IMR-90 (cell line): ENCODE results near the gene FAM89A. TPM values are rescaled to one million over a fixed set of nuclear protein-coding genes. Genes with fewer than 3 reads are reported as not detected.

Experiments
- ATAC-seq: fragments of 200-7000 bp; cut with Tn5 transposase; 2 replicates; pipeline ENCODE4 v1.9.1; 2020; ENCODE audit warnings: low read depth, mild to moderate bottlenecking, moderate library complexity
- BruUV-seq: library from RNA; stranded (reverse); fragments of 400-500 nt; replicated peaks from 2 replicates; lab custom pipeline; 2021; lab: Mats Ljungman, UMichigan
- CTCF ChIA-PET: fragments of 300-600 bp; formaldehyde crosslinking; extraction: SDS; loops from one replicate; lab custom pipeline; 2021; ENCODE audit warnings: antibody characterized with exemption; lab: Yijun Ruan, JAX
- POLR2A ChIA-PET: fragments of 300-600 bp; sonication (Branson Sonifier 250); formaldehyde crosslinking; loops from one replicate; lab custom pipeline; 2022; ENCODE audit warnings: antibody characterized with exemption; ENCODE audit not compliant: unreplicated experiment; lab: Charles Lee
- DNase-seq: peaks from one replicate; pipeline ENCODE4 v3.0.0; 2013
- H2AFZ ChIP-seq: replicated peaks from 2 replicates; pipeline ENCODE3; 2013; ENCODE audit warnings: low read length, mild to moderate bottlenecking; ENCODE audit not compliant: poor library complexity
- H2AK5ac ChIP-seq: 2 replicates; pipeline ENCODE4 v1.6.1; 2013; ENCODE audit warnings: low read depth, low read length, inconsistent platforms
- H2AK9ac ChIP-seq: replicated peaks from 2 replicates; pipeline ENCODE3; 2013; ENCODE audit warnings: mild to moderate bottlenecking, low read depth, low read length, moderate library complexity; ENCODE audit not compliant: poor library complexity
- H2BK120ac ChIP-seq: 2 replicates; pipeline ENCODE4 v1.6.1; 2013; ENCODE audit warnings: low read depth, low read length, inconsistent platforms
- H2BK15ac ChIP-seq: 3 replicates; pipeline ENCODE4 v1.6.1; 2013; ENCODE audit warnings: low read depth, low read length, inconsistent platforms
- H2BK20ac ChIP-seq: 2 replicates; pipeline ENCODE4 v1.6.1; 2013; ENCODE audit warnings: low read depth, mild to moderate bottlenecking, inconsistent platforms, low read length, moderate library complexity
- H2BK5ac ChIP-seq: 2 replicates; pipeline ENCODE4 v1.6.1; 2013; ENCODE audit warnings: mild to moderate bottlenecking, low read depth, low read length, inconsistent platforms; ENCODE audit not compliant: poor library complexity, severe bottlenecking
- H3K14ac ChIP-seq: replicated peaks from 2 replicates; pipeline ENCODE4 v1.6.1; 2013; ENCODE audit warnings: low read depth, low read length, inconsistent platforms
- H3K18ac ChIP-seq: 2 replicates; pipeline ENCODE4 v1.6.1; 2013; ENCODE audit warnings: low read depth, low read length, control low read depth
- H3K23ac ChIP-seq: 2 replicates; pipeline ENCODE4 v1.6.1; 2013; ENCODE audit warnings: low read depth, low read length, inconsistent platforms
- H3K27ac ChIP-seq: 2 replicates; pipeline ENCODE4 v1.5.1; 2013; ENCODE audit warnings: mild to moderate bottlenecking, control low read depth, low read length; ENCODE audit not compliant: insufficient read depth
- H3K27me3 ChIP-seq: 2 replicates; pipeline ENCODE4 v1.6.1; 2013; ENCODE audit warnings: low read length; ENCODE audit not compliant: control insufficient read depth, insufficient read depth
- H3K36me3 ChIP-seq: 2 replicates; pipeline ENCODE4 v1.6.1; 2013; ENCODE audit warnings: low read length, mixed read lengths; ENCODE audit not compliant: control insufficient read depth, insufficient read depth
- H3K4ac ChIP-seq: 2 replicates; pipeline ENCODE4 v1.6.1; 2013; ENCODE audit warnings: low read depth, low read length, inconsistent platforms
- H3K4me1 ChIP-seq: 2 replicates; pipeline ENCODE4 v1.6.1; 2013; ENCODE audit warnings: low read length, mixed read lengths; ENCODE audit not compliant: control insufficient read depth, insufficient read depth
- H3K4me2 ChIP-seq: 2 replicates; pipeline ENCODE4 v1.6.1; 2013; ENCODE audit warnings: low read depth, mild to moderate bottlenecking, control low read depth, low read length, moderate library complexity
- H3K4me3 ChIP-seq: 2 replicates; pipeline ENCODE4 v1.5.1; 2013; ENCODE audit warnings: low read depth, mild to moderate bottlenecking, control low read depth, low read length, moderate library complexity; ENCODE audit not compliant: insufficient read depth
- H3K56ac ChIP-seq: 2 replicates; pipeline ENCODE4 v1.6.1; 2013; ENCODE audit warnings: low read length, inconsistent platforms; ENCODE audit not compliant: insufficient read depth; ENCODE audit errors: extremely low read depth
- H3K79me1 ChIP-seq, 2 experiments: 2 replicates each; pipeline ENCODE4 v1.6.1; 2013; ENCODE audit warnings: low read length in 2 of 2, inconsistent platforms in 1 of 2, low read depth in 1 of 2
- H3K9ac ChIP-seq: 2 replicates; pipeline ENCODE4 v1.6.1; 2013; ENCODE audit warnings: low read depth, low read length, control low read depth
- H3K9me1 ChIP-seq: 2 replicates; pipeline ENCODE4 v1.6.1; 2013; ENCODE audit warnings: low read length, inconsistent platforms; ENCODE audit not compliant: insufficient read depth
- H3K9me3 ChIP-seq: 2 replicates; pipeline ENCODE4 v1.6.1; 2013; ENCODE audit warnings: low read length; ENCODE audit not compliant: control insufficient read depth, insufficient read depth
- H4K20me1 ChIP-seq: 2 replicates; pipeline ENCODE4 v1.6.1; 2013; ENCODE audit warnings: low read length, inconsistent platforms; ENCODE audit not compliant: insufficient read depth
- H4K5ac ChIP-seq: 2 replicates; pipeline ENCODE4 v1.6.1; 2013; ENCODE audit warnings: mild to moderate bottlenecking, low read depth, low read length, control low read depth
- H4K8ac ChIP-seq, 2 experiments: 2 replicates each; pipeline ENCODE4 v1.6.1; 2013; ENCODE audit warnings: low read depth in 2 of 2, low read length in 2 of 2, control low read depth in 1 of 2, inconsistent platforms in 1 of 2
- H4K91ac ChIP-seq: 2 replicates; pipeline ENCODE4 v1.6.1; 2013; ENCODE audit warnings: low read depth, low read length, inconsistent platforms; ENCODE audit not compliant: insufficient read depth
- BHLHE40 ChIP-seq: fragments of 150-350 bp; IDR thresholded peaks from 2 replicates; pipeline ENCODE4 v1.6.1; 2016; ENCODE audit warnings: mild to moderate bottlenecking, low read depth, low read length
- CEBPB ChIP-seq: IDR thresholded peaks from 2 replicates; pipeline ENCODE4 v1.6.1; 2012; ENCODE audit warnings: low read depth, low read length, improper control_type of control experiment
- CHD1 ChIP-seq: IDR thresholded peaks from 2 replicates; pipeline ENCODE4 v1.6.1; 2012; ENCODE audit warnings: low read depth, low read length, improper control_type of control experiment
- FOS ChIP-seq: fragments of 150-350 bp; IDR thresholded peaks from 2 replicates; pipeline ENCODE4 v1.6.1; 2016; ENCODE audit warnings: low read depth, low read length
- MAFK ChIP-seq: IDR thresholded peaks from 2 replicates; pipeline ENCODE4 v1.6.1; 2012; ENCODE audit warnings: low read depth, low read length, improper control_type of control experiment
- MXI1 ChIP-seq: IDR thresholded peaks from 2 replicates; pipeline ENCODE4 v1.6.1; 2012; ENCODE audit warnings: low read depth, mild to moderate bottlenecking, low read length, moderate library complexity, borderline replicate concordance
- NFE2L2 ChIP-seq: fragments of 150-350 bp; IDR thresholded peaks from 2 replicates; pipeline ENCODE4 v1.6.1; 2016; ENCODE audit warnings: low read depth, mild to moderate bottlenecking, low read length
- POLR2A ChIP-seq: IDR thresholded peaks from 2 replicates; pipeline ENCODE4 v1.6.1; 2012; ENCODE audit warnings: mild to moderate bottlenecking, low read depth, low read length
- RAD21 ChIP-seq: IDR thresholded peaks from 2 replicates; pipeline ENCODE4 v1.6.1; 2012; ENCODE audit warnings: low read length, improper control_type of control experiment
- RFX5 ChIP-seq: IDR thresholded peaks from 2 replicates; pipeline ENCODE4 v1.8.0; 2012; ENCODE audit warnings: low read depth, mild to moderate bottlenecking, low read length, moderate library complexity
- SMC3 ChIP-seq: fragments of 150-350 bp; IDR thresholded peaks from 2 replicates; pipeline ENCODE4 v1.6.1; 2016; ENCODE audit warnings: low read depth, mild to moderate bottlenecking, antibody characterized with exemption, low read length, moderate library complexity
- WGBS, 2 experiments: methylation state at CpG; one replicate each; pipeline versions ENCODE4 v1.1.5 to v1.1.7; 2013; ENCODE audit warnings: missing lambda C conversion rate in 2 of 2; ENCODE audit not compliant: insufficient read length in 1 of 2; ENCODE audit errors: extremely low coverage in 2 of 2; 5-methylcytosine and 5-hydroxymethylcytosine counted together
- dilution Hi-C: fragments of 300-500 bp; cut with HindIII; formaldehyde crosslinking; loops from one replicate; pipeline ENCODE4 v1.14.3; 2018; ENCODE audit warnings: low sequenced_read_pairs; ENCODE audit not compliant: unreplicated experiment
- in situ Hi-C: fragments of 300-500 bp; cut with MboI; formaldehyde crosslinking; loops from 3 replicates; pipeline ENCODE4 v1.14.3; 2019; ENCODE audit warnings: low sequenced_read_pairs, inconsistent platforms, mixed read lengths
- intact Hi-C: fragments of 100-400 bp; cut with micrococcal nuclease; formaldehyde crosslinking; loops from 2 replicates; pipeline ENCODE4 v1.10.0; 2022
- polyA plus RNA-seq, 3 experiments: library from polyadenylated mRNA; depleted of rRNA; stranded (reverse); fragments of >200 nt; gene quantifications; 2 replicates each; pipeline ENCODE4 v1.2.3, GENCODE V29; 2012; ENCODE audit warnings: low replicate concordance in 1 of 3
- total RNA-seq: library from RNA; depleted of rRNA; stranded (reverse); fragments of >200 nt; gene quantifications from 2 replicates; pipeline ENCODE4 v1.2.3, GENCODE V29; 2012
- TF ChIP-seq, protein P1 (sequence below): fragments of 150-350 bp; IDR thresholded peaks from 2 replicates; pipeline ENCODE4 v1.6.1; 2016; ENCODE audit warnings: low read depth, mild to moderate bottlenecking, low read length, moderate library complexity, borderline replicate concordance
- TF ChIP-seq, protein P2 (sequence below): fragments of 150-350 bp; IDR thresholded peaks from 2 replicates; pipeline ENCODE4 v1.6.1; 2017; ENCODE audit warnings: mild to moderate bottlenecking, antibody characterized with exemption, low read length, low read depth

FAM89A gene
- total and polyA plus RNA-seq, 2 of the 4 experiments (the other 2 are of a cell fraction) = 6.8 to 8.1 TPM

DNA sequence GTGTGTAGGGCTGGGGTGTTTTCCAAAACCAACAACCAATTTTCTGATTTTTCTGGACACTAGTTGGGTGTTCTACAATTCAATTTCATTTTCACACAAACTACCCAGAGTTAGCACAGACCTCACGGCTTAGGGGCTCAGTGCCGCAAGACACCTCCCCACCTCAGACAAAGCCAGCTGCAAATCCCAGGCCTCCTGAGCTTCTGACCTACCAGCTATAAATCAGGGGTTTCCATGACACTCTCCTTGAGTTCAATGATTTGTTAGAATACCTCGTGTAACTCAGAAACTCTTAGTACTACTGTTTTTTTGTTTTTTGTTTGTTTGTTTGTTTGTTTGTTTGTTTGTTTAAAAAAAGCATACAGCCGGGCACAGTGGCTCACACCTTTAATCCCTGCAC is 28.7 kb upstream of the FAM89A start:
- ChIA-PET POLR2A (no interaction called here), CTCF (interaction anchor here (0.7 kb wide), 1 partner anchor 18 kb away, joined by 3 read pairs; no protein-coding TSS in a partner anchor)
- Histone ChIP-seq H2AK9ac (no peak overlapping the region), H4K8ac (no peak overlapping the region), H3K4me2 (no peak overlapping the region), H4K20me1 (no peaks in the 10 kb centered on the region), H2AFZ (no peak overlapping the region), H3K36me3 (no peaks in the 10 kb centered on the region), H2BK5ac (no peak overlapping the region), H3K27me3 (peaks cover 15% of the 10 kb centered on the region), H3K9me3 (no peaks in the 10 kb centered on the region), H4K91ac (no peak overlapping the region), H3K23ac (no peak overlapping the region), H3K27ac (no peak overlapping the region), H3K18ac (no peak overlapping the region), H4K5ac (no peak overlapping the region), H3K56ac (no peak overlapping the region), H2AK5ac (no peak overlapping the region), H2BK120ac (no peak overlapping the region), H3K9ac (no peak overlapping the region), H3K4ac (no peak overlapping the region), H3K14ac (no peak overlapping the region), H3K79me1 (no peaks in the 10 kb centered on the region), H2BK15ac (no peak overlapping the region), H2BK20ac (no peak overlapping the region), H3K9me1 (no peaks in the 10 kb centered on the region), H3K4me1 (no peaks in the 10 kb centered on the region), H3K4me3 (no peak overlapping the region)
- intact Hi-C loops = no loop called here
- dilution Hi-C loops = no loop called here
- in situ Hi-C loops = no loop called here
- ATAC-seq = no peak
- no TSS peak for BruUV-seq
- TF ChIP-seq FOS = no peak
- TF ChIP-seq CEBPB = no peak
- no peak for TF ChIP-seq RFX5
- TF ChIP-seq RAD21 = no peak
- no peak for TF ChIP-seq MAFK
- TF ChIP-seq CHD1 = no peak
- TF ChIP-seq, protein P1, sequence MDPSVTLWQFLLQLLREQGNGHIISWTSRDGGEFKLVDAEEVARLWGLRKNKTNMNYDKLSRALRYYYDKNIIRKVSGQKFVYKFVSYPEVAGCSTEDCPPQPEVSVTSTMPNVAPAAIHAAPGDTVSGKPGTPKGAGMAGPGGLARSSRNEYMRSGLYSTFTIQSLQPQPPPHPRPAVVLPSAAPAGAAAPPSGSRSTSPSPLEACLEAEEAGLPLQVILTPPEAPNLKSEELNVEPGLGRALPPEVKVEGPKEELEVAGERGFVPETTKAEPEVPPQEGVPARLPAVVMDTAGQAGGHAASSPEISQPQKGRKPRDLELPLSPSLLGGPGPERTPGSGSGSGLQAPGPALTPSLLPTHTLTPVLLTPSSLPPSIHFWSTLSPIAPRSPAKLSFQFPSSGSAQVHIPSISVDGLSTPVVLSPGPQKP = no peak
- no peak for TF ChIP-seq POLR2A
- TF ChIP-seq NFE2L2 = no peak
- no peak for TF ChIP-seq BHLHE40
- TF ChIP-seq MXI1 = no peak
- no peak for TF ChIP-seq SMC3
- TF ChIP-seq, protein P2, sequence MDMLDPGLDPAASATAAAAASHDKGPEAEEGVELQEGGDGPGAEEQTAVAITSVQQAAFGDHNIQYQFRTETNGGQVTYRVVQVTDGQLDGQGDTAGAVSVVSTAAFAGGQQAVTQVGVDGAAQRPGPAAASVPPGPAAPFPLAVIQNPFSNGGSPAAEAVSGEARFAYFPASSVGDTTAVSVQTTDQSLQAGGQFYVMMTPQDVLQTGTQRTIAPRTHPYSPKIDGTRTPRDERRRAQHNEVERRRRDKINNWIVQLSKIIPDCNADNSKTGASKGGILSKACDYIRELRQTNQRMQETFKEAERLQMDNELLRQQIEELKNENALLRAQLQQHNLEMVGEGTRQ = no peak
- WGBS, 2 experiments = no CpG with 5 or more reads among the region's 4 CpGs
- DNase-seq = no peak
